GM18498 (cell line): ENCODE data around the gene NBL1.

Experiments used
- ATAC-seq: cut with Tn5 transposase; IDR thresholded peaks from one replicate; pipeline ENCODE4 v1.9.1; 2021; ENCODE audit warnings: mild to moderate bottlenecking, moderate library complexity; ENCODE audit not compliant: unreplicated experiment

Gene NBL1

GRCh38 chr1:19645411-19646251 is 1.5 kb downstream of the NBL1 start:
- ATAC-seq, result no peak

- no peak for ATAC-seq
Measured at GRCh38 chr1:19646377-19647319, 2.5 kb downstream of the NBL1 start.

DNA sequence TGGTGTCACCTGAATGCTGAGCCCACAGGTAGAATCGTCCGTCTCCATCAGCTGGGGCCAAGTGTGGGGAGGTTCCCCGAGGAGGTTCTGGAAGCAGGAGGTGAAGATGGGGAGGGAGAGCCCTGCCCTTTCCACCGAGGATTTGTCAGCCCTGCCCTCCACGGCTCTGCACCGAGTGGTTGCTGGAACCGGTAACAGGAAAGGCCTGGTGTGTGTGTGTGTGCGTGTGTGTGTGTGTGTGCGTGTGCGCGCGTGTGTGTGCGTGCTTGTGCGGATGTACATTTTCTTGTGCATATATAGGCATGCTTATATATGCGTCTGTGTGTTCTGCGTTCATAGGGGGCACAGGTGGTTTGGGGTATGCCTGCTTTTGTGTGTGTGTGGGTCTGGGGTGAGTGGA is 3.5 kb downstream of the NBL1 start:
- no peak for ATAC-seq

GRCh38 chr1:19648239-19648638 is 4.1 kb downstream of the NBL1 start:
- ATAC-seq, result no peak

DNA sequence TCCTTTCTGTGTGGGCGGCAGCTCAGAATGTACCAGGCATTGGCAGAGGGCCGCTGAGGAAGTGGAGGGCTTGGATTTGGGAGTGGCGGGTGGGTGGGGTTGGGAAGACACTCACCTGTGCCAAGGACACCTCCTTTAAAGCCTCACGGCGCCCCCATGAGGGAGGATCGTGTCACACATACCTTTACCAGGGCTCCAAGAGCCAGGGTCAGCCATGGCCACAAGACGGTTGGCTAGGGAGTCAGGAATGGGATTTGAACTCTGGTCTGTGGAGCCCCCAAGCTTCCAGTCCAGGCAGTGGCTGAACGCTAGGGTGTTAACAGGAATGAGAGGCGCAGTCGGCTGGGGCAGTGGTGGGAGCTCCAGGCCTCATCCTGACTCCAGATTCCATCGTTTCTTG is 4.6 kb downstream of the NBL1 start:
- no peak for ATAC-seq

DNA sequence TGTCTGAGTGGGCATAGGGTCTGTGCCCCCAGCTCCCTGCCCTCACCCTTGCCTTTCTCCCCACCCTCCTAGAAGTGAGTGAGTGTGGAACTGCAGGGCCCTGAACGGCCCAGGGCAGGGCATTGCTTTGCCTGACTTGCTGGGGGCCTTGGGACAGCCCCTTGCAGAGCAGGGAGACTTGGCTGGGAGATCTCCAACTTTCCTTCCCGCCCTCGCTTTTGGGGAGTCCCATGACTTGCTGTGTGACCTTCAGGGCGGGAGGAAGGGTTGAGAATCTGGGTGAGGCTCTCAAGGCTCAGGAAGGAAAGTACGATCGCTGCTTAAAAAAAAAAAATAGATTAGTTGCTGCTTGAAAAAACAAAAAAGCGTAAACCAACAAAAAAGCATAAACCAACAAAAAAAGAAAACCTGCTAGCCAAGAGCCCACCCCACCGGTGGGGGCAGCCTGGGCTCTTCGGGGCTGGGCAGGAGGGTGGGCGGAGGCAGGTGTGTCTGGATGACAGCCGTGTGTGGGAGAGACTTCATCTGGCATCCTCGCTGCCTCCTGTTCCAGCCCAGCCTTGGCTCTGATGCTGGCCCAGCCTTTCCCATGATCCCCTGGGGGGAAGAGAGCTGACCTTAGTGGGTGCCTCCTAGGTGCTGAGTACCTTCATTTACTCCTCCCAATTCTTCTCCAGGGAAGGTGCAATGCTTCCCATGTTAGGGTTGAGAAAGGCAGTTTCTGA is 6.5 kb downstream of the NBL1 start:
- ATAC-seq, result no peak

- ATAC-seq, result peak; percentile 48
Measured at GRCh38 chr1:19651141-19651737, 7.1 kb downstream of the NBL1 start.

DNA sequence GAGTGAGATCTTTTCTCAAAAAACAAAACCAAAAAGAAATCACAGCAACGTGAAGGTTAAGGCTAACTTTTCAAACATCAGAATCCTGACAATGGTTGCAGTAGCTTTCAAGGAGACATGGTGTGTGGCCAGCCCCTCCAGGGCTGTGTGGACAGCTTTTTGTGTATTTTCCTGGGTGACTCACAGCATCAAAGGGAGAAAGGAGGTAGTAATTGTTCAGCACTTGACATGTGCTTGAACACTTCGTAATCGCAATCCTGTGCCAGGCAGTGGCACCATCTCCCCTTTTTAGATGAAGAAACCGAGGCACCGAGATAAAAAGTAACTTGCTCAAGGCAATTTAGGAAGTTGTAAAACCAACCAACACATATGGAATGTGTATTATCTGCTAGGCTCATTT is 10.3 kb downstream of the NBL1 start:
- ATAC-seq, result no peak

- no peak for ATAC-seq
Measured at GRCh38 chr1:19654886-19655717, 11.0 kb downstream of the NBL1 start.

- no peak for ATAC-seq
Measured at GRCh38 chr1:19655718-19656080, 11.6 kb downstream of the NBL1 start.

- ATAC-seq, result no peak
Measured at GRCh38 chr1:19656134-19656779, 12.1 kb downstream of the NBL1 start.

- ATAC-seq, result no peak
Measured at GRCh38 chr1:19656780-19657466, 12.8 kb downstream of the NBL1 start.

DNA sequence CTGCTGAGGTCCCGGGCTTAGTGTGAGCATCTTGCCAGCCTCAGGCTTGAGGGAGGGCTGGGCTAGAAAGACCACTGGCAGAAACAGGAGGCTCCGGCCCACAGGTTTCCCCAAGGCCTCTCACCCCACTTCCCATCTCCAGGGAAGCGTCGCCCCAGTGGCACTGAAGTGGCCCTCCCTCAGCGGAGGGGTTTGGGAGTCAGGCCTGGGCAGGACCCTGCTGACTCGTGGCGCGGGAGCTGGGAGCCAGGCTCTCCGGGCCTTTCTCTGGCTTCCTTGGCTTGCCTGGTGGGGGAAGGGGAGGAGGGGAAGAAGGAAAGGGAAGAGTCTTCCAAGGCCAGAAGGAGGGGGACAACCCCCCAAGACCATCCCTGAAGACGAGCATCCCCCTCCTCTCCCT is 13.4 kb downstream of the NBL1 start:
- ATAC-seq, result no peak

- ATAC-seq, result no peak
Measured at GRCh38 chr1:19658186-19658585, 14.1 kb downstream of the NBL1 start.

- no peak for ATAC-seq
Measured at GRCh38 chr1:19661721-19662228, 17.7 kb downstream of the NBL1 start.

GRCh38 chr1:19662313-19662712 is 18.2 kb downstream of the NBL1 start:
- ATAC-seq, result no peak

DNA sequence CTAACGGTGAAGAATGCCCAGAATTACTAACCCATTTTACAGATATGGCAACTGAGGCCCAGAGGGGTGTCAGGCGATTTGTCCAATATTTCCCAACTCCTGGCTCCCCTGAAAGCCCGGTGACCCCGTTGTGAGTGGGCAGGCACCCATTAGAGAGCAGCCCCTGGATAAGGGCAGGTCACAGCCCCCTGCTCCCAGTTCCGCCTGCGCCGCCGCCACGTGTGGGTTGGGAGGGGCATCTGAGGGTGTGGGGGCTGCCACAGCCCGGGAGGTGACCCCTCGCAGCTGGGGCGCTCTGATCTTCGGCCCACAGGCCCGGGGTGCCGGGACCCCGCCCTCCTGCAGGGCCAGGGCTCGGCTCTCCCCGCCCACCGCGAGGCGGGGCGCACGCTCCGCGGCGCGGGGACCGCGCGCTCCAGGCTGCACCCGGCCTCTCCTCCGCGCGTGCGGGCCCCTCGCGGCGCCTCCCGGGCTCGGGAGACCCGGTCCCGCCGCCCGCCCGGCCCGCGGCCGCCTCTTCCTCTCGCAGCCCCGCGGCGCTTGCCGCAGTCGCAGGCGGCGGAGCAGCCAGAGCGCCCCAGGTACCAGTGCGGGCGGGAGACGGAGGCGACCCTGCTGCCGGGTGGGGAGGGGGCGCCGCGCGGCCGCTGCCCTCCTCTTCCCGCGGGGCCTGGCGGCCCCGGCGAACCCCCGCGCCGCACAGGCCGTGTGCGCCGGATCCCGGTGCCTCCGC is 20.5 kb downstream of the NBL1 start, which contains the start of gene HTR6:
Gene HTR6 (plus strand): TSS at position 423 of the 733 bp plus-strand sequence. CDS start 879 bp downstream, outside the sequence.
- ATAC-seq, result no peak

DNA sequence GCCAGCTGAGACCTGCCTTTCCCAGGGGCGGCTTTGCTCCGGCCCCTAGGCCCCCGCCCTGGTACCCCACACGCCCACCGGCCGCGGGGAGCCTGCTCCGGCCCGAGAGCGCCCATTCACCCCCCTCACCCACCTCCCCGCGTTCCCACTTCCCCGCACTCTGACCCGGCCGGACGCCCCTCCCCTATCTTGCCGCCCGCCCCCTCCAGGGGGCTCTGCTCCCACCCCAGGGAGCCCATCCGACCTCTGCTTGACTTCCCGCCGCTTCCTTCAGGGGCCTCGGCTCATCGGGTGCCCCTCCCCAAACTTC is 21.0 kb downstream of the NBL1 start:
- no peak for ATAC-seq
